IMR-90 (cell line): ENCODE measurements around the gene VDAC1. TPM values are rescaled to one million over a fixed set of nuclear protein-coding genes. Genes with fewer than 3 reads are reported as not detected.

Experiments used
- ATAC-seq: fragments of 200-7000 bp; cut with Tn5 transposase; 2 replicates; pipeline ENCODE4 v1.9.1; 2020; ENCODE audit warnings: low read depth, mild to moderate bottlenecking, moderate library complexity
- BruUV-seq: library from RNA; stranded (reverse); fragments of 400-500 nt; replicated peaks from 2 replicates; lab custom pipeline; 2021; lab: Mats Ljungman, UMichigan
- CTCF ChIA-PET: fragments of 300-600 bp; formaldehyde crosslinking; extraction: SDS; loops from one replicate; lab custom pipeline; 2021; ENCODE audit warnings: antibody characterized with exemption; lab: Yijun Ruan, JAX
- POLR2A ChIA-PET: fragments of 300-600 bp; sonication (Branson Sonifier 250); formaldehyde crosslinking; loops from one replicate; lab custom pipeline; 2022; ENCODE audit warnings: antibody characterized with exemption; ENCODE audit not compliant: unreplicated experiment; lab: Charles Lee
- DNase-seq: peaks from one replicate; pipeline ENCODE4 v3.0.0; 2013
- H2AFZ ChIP-seq: replicated peaks from 2 replicates; pipeline ENCODE3; 2013; ENCODE audit warnings: low read length, mild to moderate bottlenecking; ENCODE audit not compliant: poor library complexity
- H2AK5ac ChIP-seq: 2 replicates; pipeline ENCODE4 v1.6.1; 2013; ENCODE audit warnings: low read depth, low read length, inconsistent platforms
- H2AK9ac ChIP-seq: replicated peaks from 2 replicates; pipeline ENCODE3; 2013; ENCODE audit warnings: mild to moderate bottlenecking, low read depth, low read length, moderate library complexity; ENCODE audit not compliant: poor library complexity
- H2BK120ac ChIP-seq: 2 replicates; pipeline ENCODE4 v1.6.1; 2013; ENCODE audit warnings: low read depth, low read length, inconsistent platforms
- H2BK15ac ChIP-seq: 3 replicates; pipeline ENCODE4 v1.6.1; 2013; ENCODE audit warnings: low read depth, low read length, inconsistent platforms
- H2BK20ac ChIP-seq: 2 replicates; pipeline ENCODE4 v1.6.1; 2013; ENCODE audit warnings: low read depth, mild to moderate bottlenecking, inconsistent platforms, low read length, moderate library complexity
- H2BK5ac ChIP-seq: 2 replicates; pipeline ENCODE4 v1.6.1; 2013; ENCODE audit warnings: mild to moderate bottlenecking, low read depth, low read length, inconsistent platforms; ENCODE audit not compliant: poor library complexity, severe bottlenecking
- H3K14ac ChIP-seq: replicated peaks from 2 replicates; pipeline ENCODE4 v1.6.1; 2013; ENCODE audit warnings: low read depth, low read length, inconsistent platforms
- H3K18ac ChIP-seq: 2 replicates; pipeline ENCODE4 v1.6.1; 2013; ENCODE audit warnings: low read depth, low read length, control low read depth
- H3K23ac ChIP-seq: 2 replicates; pipeline ENCODE4 v1.6.1; 2013; ENCODE audit warnings: low read depth, low read length, inconsistent platforms
- H3K27ac ChIP-seq: 2 replicates; pipeline ENCODE4 v1.5.1; 2013; ENCODE audit warnings: mild to moderate bottlenecking, control low read depth, low read length; ENCODE audit not compliant: insufficient read depth
- H3K27me3 ChIP-seq: 2 replicates; pipeline ENCODE4 v1.6.1; 2013; ENCODE audit warnings: low read length; ENCODE audit not compliant: control insufficient read depth, insufficient read depth
- H3K36me3 ChIP-seq: 2 replicates; pipeline ENCODE4 v1.6.1; 2013; ENCODE audit warnings: low read length, mixed read lengths; ENCODE audit not compliant: control insufficient read depth, insufficient read depth
- H3K4ac ChIP-seq: 2 replicates; pipeline ENCODE4 v1.6.1; 2013; ENCODE audit warnings: low read depth, low read length, inconsistent platforms
- H3K4me1 ChIP-seq: 2 replicates; pipeline ENCODE4 v1.6.1; 2013; ENCODE audit warnings: low read length, mixed read lengths; ENCODE audit not compliant: control insufficient read depth, insufficient read depth
- H3K4me2 ChIP-seq: 2 replicates; pipeline ENCODE4 v1.6.1; 2013; ENCODE audit warnings: low read depth, mild to moderate bottlenecking, control low read depth, low read length, moderate library complexity
- H3K4me3 ChIP-seq: 2 replicates; pipeline ENCODE4 v1.5.1; 2013; ENCODE audit warnings: low read depth, mild to moderate bottlenecking, control low read depth, low read length, moderate library complexity; ENCODE audit not compliant: insufficient read depth
- H3K56ac ChIP-seq: 2 replicates; pipeline ENCODE4 v1.6.1; 2013; ENCODE audit warnings: low read length, inconsistent platforms; ENCODE audit not compliant: insufficient read depth; ENCODE audit errors: extremely low read depth
- H3K79me1 ChIP-seq, 2 experiments: 2 replicates each; pipeline ENCODE4 v1.6.1; 2013; ENCODE audit warnings: low read length in 2 of 2, inconsistent platforms in 1 of 2, low read depth in 1 of 2
- H3K9ac ChIP-seq: 2 replicates; pipeline ENCODE4 v1.6.1; 2013; ENCODE audit warnings: low read depth, low read length, control low read depth
- H3K9me1 ChIP-seq: 2 replicates; pipeline ENCODE4 v1.6.1; 2013; ENCODE audit warnings: low read length, inconsistent platforms; ENCODE audit not compliant: insufficient read depth
- H3K9me3 ChIP-seq: 2 replicates; pipeline ENCODE4 v1.6.1; 2013; ENCODE audit warnings: low read length; ENCODE audit not compliant: control insufficient read depth, insufficient read depth
- H4K20me1 ChIP-seq: 2 replicates; pipeline ENCODE4 v1.6.1; 2013; ENCODE audit warnings: low read length, inconsistent platforms; ENCODE audit not compliant: insufficient read depth
- H4K5ac ChIP-seq: 2 replicates; pipeline ENCODE4 v1.6.1; 2013; ENCODE audit warnings: mild to moderate bottlenecking, low read depth, low read length, control low read depth
- H4K8ac ChIP-seq, 2 experiments: 2 replicates each; pipeline ENCODE4 v1.6.1; 2013; ENCODE audit warnings: low read depth in 2 of 2, low read length in 2 of 2, control low read depth in 1 of 2, inconsistent platforms in 1 of 2
- H4K91ac ChIP-seq: 2 replicates; pipeline ENCODE4 v1.6.1; 2013; ENCODE audit warnings: low read depth, low read length, inconsistent platforms; ENCODE audit not compliant: insufficient read depth
- BHLHE40 ChIP-seq: fragments of 150-350 bp; IDR thresholded peaks from 2 replicates; pipeline ENCODE4 v1.6.1; 2016; ENCODE audit warnings: mild to moderate bottlenecking, low read depth, low read length
- CEBPB ChIP-seq: IDR thresholded peaks from 2 replicates; pipeline ENCODE4 v1.6.1; 2012; ENCODE audit warnings: low read depth, low read length, improper control_type of control experiment
- CHD1 ChIP-seq: IDR thresholded peaks from 2 replicates; pipeline ENCODE4 v1.6.1; 2012; ENCODE audit warnings: low read depth, low read length, improper control_type of control experiment
- ELK1 ChIP-seq: fragments of 150-350 bp; IDR thresholded peaks from 2 replicates; pipeline ENCODE4 v1.6.1; 2016; ENCODE audit warnings: low read depth, mild to moderate bottlenecking, low read length, moderate library complexity, borderline replicate concordance
- FOS ChIP-seq: fragments of 150-350 bp; IDR thresholded peaks from 2 replicates; pipeline ENCODE4 v1.6.1; 2016; ENCODE audit warnings: low read depth, low read length
- MAFK ChIP-seq: IDR thresholded peaks from 2 replicates; pipeline ENCODE4 v1.6.1; 2012; ENCODE audit warnings: low read depth, low read length, improper control_type of control experiment
- MAZ ChIP-seq: IDR thresholded peaks from 2 replicates; pipeline ENCODE4 v1.6.1; 2012; ENCODE audit warnings: low read depth, mild to moderate bottlenecking, low read length, improper control_type of control experiment, moderate library complexity, borderline replicate concordance
- MXI1 ChIP-seq: IDR thresholded peaks from 2 replicates; pipeline ENCODE4 v1.6.1; 2012; ENCODE audit warnings: low read depth, mild to moderate bottlenecking, low read length, moderate library complexity, borderline replicate concordance
- NFE2L2 ChIP-seq: fragments of 150-350 bp; IDR thresholded peaks from 2 replicates; pipeline ENCODE4 v1.6.1; 2016; ENCODE audit warnings: low read depth, mild to moderate bottlenecking, low read length
- POLR2A ChIP-seq: IDR thresholded peaks from 2 replicates; pipeline ENCODE4 v1.6.1; 2012; ENCODE audit warnings: mild to moderate bottlenecking, low read depth, low read length
- RAD21 ChIP-seq: IDR thresholded peaks from 2 replicates; pipeline ENCODE4 v1.6.1; 2012; ENCODE audit warnings: low read length, improper control_type of control experiment
- RCOR1 ChIP-seq: IDR thresholded peaks from 2 replicates; pipeline ENCODE4 v1.6.1; 2012; ENCODE audit warnings: mild to moderate bottlenecking, low read length, improper control_type of control experiment; ENCODE audit not compliant: insufficient replicate concordance
- RFX5 ChIP-seq: IDR thresholded peaks from 2 replicates; pipeline ENCODE4 v1.8.0; 2012; ENCODE audit warnings: low read depth, mild to moderate bottlenecking, low read length, moderate library complexity
- SMC3 ChIP-seq: fragments of 150-350 bp; IDR thresholded peaks from 2 replicates; pipeline ENCODE4 v1.6.1; 2016; ENCODE audit warnings: low read depth, mild to moderate bottlenecking, antibody characterized with exemption, low read length, moderate library complexity
- USF2 ChIP-seq: fragments of 150-350 bp; IDR thresholded peaks from 2 replicates; pipeline ENCODE4 v1.6.1; 2017; ENCODE audit warnings: mild to moderate bottlenecking, antibody characterized with exemption, low read length, low read depth
- WGBS, 2 experiments: methylation state at CpG; one replicate each; pipeline versions ENCODE4 v1.1.5 to v1.1.7; 2013; ENCODE audit warnings: missing lambda C conversion rate in 2 of 2; ENCODE audit not compliant: insufficient read length in 1 of 2; ENCODE audit errors: extremely low coverage in 2 of 2; 5-methylcytosine and 5-hydroxymethylcytosine counted together
- dilution Hi-C: fragments of 300-500 bp; cut with HindIII; formaldehyde crosslinking; loops from one replicate; pipeline ENCODE4 v1.14.3; 2018; ENCODE audit warnings: low sequenced_read_pairs; ENCODE audit not compliant: unreplicated experiment
- in situ Hi-C: fragments of 300-500 bp; cut with MboI; formaldehyde crosslinking; loops from 3 replicates; pipeline ENCODE4 v1.14.3; 2019; ENCODE audit warnings: low sequenced_read_pairs, inconsistent platforms, mixed read lengths
- intact Hi-C: fragments of 100-400 bp; cut with micrococcal nuclease; formaldehyde crosslinking; loops from 2 replicates; pipeline ENCODE4 v1.10.0; 2022
- polyA plus RNA-seq, 3 experiments: library from polyadenylated mRNA; depleted of rRNA; stranded (reverse); fragments of >200 nt; gene quantifications; 2 replicates each; pipeline ENCODE4 v1.2.3, GENCODE V29; 2012; ENCODE audit warnings: low replicate concordance in 1 of 3
- total RNA-seq: library from RNA; depleted of rRNA; stranded (reverse); fragments of >200 nt; gene quantifications from 2 replicates; pipeline ENCODE4 v1.2.3, GENCODE V29; 2012
- TF ChIP-seq, protein P1 (sequence below): conservative IDR thresholded peaks from 2 replicates; pipeline ENCODE4 v1.5.1; 2012; ENCODE audit warnings: mild to moderate bottlenecking, low read depth, low read length, improper control_type of control experiment

VDAC1 gene
- total and polyA plus RNA-seq, 2 of the 4 experiments (the other 2 are of a cell fraction), result 289 to 365 TPM

DNA sequence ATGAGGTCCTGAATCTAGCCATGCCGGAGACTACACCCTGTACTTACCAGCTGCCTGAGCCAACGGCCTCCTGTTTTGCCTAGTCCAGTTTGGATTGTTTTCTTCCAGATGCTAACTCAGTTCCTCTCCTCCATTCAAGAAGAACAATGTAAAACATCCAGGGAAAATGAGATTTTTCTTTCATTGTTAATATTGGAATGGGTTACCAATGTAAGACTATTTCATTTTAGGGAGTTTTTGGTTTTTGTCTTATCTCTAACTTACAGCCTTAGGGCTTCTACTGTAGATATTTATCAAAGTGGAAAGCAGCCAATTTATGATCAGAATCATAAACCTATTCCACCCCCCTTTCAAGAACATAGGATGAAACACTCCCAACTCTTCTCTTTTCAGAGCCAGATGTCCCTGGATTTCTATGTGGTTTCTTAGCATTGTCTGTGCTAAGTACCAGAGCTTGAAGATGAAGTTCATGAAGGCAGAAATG, 3.5 kb upstream of the VDAC1 start:
- H2AK5ac ChIP-seq, result no peak overlapping the region
- no peak for TF ChIP-seq BHLHE40
- TF ChIP-seq FOS, result no peak
- no peak for TF ChIP-seq MAZ
- no peak for TF ChIP-seq SMC3
- TF ChIP-seq, protein P1, sequence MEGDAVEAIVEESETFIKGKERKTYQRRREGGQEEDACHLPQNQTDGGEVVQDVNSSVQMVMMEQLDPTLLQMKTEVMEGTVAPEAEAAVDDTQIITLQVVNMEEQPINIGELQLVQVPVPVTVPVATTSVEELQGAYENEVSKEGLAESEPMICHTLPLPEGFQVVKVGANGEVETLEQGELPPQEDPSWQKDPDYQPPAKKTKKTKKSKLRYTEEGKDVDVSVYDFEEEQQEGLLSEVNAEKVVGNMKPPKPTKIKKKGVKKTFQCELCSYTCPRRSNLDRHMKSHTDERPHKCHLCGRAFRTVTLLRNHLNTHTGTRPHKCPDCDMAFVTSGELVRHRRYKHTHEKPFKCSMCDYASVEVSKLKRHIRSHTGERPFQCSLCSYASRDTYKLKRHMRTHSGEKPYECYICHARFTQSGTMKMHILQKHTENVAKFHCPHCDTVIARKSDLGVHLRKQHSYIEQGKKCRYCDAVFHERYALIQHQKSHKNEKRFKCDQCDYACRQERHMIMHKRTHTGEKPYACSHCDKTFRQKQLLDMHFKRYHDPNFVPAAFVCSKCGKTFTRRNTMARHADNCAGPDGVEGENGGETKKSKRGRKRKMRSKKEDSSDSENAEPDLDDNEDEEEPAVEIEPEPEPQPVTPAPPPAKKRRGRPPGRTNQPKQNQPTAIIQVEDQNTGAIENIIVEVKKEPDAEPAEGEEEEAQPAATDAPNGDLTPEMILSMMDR, result no peak
- no peak for TF ChIP-seq ELK1
- no peak for TF ChIP-seq CEBPB
- no peak for TF ChIP-seq POLR2A
- no peak for TF ChIP-seq MAFK
- no peak for TF ChIP-seq RFX5
- TF ChIP-seq RCOR1, result no peak
- TF ChIP-seq NFE2L2, result no peak
- no peak for TF ChIP-seq RAD21
- no peak for TF ChIP-seq MXI1
- TF ChIP-seq CHD1, result no peak
- TF ChIP-seq USF2, result no peak
- no CpG with 5 or more reads among the region's 2 CpGs for WGBS, 2 experiments
- H3K14ac ChIP-seq, result no peak overlapping the region
- H3K9me1 ChIP-seq, result 0 out of 2 replicates have a peak, but pooled peaks cover 6% of the 10 kb centered on the region
- H3K4ac ChIP-seq, result no peak overlapping the region
- H2BK15ac ChIP-seq, result no peak overlapping the region
- H3K9me3 ChIP-seq, result peaks cover 2% of the 10 kb centered on the region
- intact Hi-C loops, result no loop called here
- H2AFZ ChIP-seq, result no peak overlapping the region
- H3K4me1 ChIP-seq, result peaks cover 9% of the 10 kb centered on the region
- ChIA-PET POLR2A (no interaction called here), CTCF (no interaction called here)
- H3K4me2 ChIP-seq, result no peak overlapping the region
- no peak overlapping the region for H2AK9ac ChIP-seq
- H2BK20ac ChIP-seq, result no peak overlapping the region
- no peak overlapping the region for H3K18ac ChIP-seq
- H3K36me3 ChIP-seq, result no peaks in the 10 kb centered on the region
- in situ Hi-C loops, result no loop called here
- BruUV-seq, result no TSS peak
- peaks cover 4% of the 10 kb centered on the region; the same call in 1 of the 2 replicates for H3K27me3 ChIP-seq
- DNase-seq (no peak), ATAC-seq (no peak)
- no peak overlapping the region for H3K9ac ChIP-seq
- no peak overlapping the region for H2BK5ac ChIP-seq
- H3K79me1 ChIP-seq, result peaks cover 10 to 18% of the 10 kb centered on the region in 2 experiments; a peak in 3 of 4 replicates
- no peak overlapping the region for H4K5ac ChIP-seq
- dilution Hi-C loops, result no loop called here
- no peak overlapping the region for H4K8ac ChIP-seq
- no peak overlapping the region for H3K56ac ChIP-seq
- no peak overlapping the region for H4K91ac ChIP-seq
- no peak overlapping the region for H3K27ac ChIP-seq
- H4K20me1 ChIP-seq, result peaks cover 7% of the 10 kb centered on the region
- no peak overlapping the region for H3K4me3 ChIP-seq
- no peak overlapping the region for H3K23ac ChIP-seq
- no peak overlapping the region for H2BK120ac ChIP-seq
